Suprapubic skin (tissue), 4 donors: ENCODE measurements around the gene CEP295NL. TPM values are rescaled to one million over a fixed set of nuclear protein-coding genes. Genes with fewer than 3 reads are reported as not detected.

Experiments
- DNase-seq, 2 donors: peaks; one replicate each; pipeline ENCODE4 v3.0.0-alpha.2; 2019; ENCODE audit warnings: low spot score in 2 of 2
- H3K27ac ChIP-seq: fragments of 200-600 bp; sonication (generic); one replicate; pipeline ENCODE4 v1.5.1; 2019
- H3K27me3 ChIP-seq: fragments of 200-600 bp; sonication (generic); one replicate; pipeline ENCODE4 v1.5.1; 2019
- H3K36me3 ChIP-seq: fragments of 200-600 bp; sonication (generic); one replicate; pipeline ENCODE4 v1.5.1; 2019
- H3K4me1 ChIP-seq: fragments of 200-600 bp; sonication (generic); one replicate; pipeline ENCODE4 v1.5.1; 2019
- H3K4me3 ChIP-seq: fragments of 200-600 bp; sonication (generic); one replicate; pipeline ENCODE4 v1.5.1; 2019; ENCODE audit warnings: mild to moderate bottlenecking
- H3K9me3 ChIP-seq: fragments of 200-600 bp; sonication (generic); one replicate; pipeline ENCODE4 v1.5.1; 2019
- CTCF ChIP-seq, 2 donors: fragments of 200-600 bp in 1 of 2; fragments of 450-650 bp in 1 of 2; sonication (generic) in 1 of 2; IDR thresholded peaks; one replicate each; pipeline ENCODE4 v1.5.1; 2016 to 2019; ENCODE audit warnings: antibody characterized with exemption in 2 of 2, mild to moderate bottlenecking in 1 of 2, moderate library complexity in 1 of 2
- EP300 ChIP-seq: sonication (generic); formaldehyde crosslinking; IDR thresholded peaks from one replicate; pipeline ENCODE4 v1.6.1; 2017; ENCODE audit warnings: antibody characterized with exemption
- POLR2A ChIP-seq, 2 donors: fragments of 450-650 bp; IDR thresholded peaks; one replicate each; pipeline ENCODE4 v1.6.1; 2017; ENCODE audit warnings: antibody characterized with exemption in 2 of 2, mild to moderate bottlenecking in 2 of 2, moderate library complexity in 2 of 2
- POLR2AphosphoS5 ChIP-seq, 3 donors: sonication (generic); formaldehyde crosslinking; IDR thresholded peaks; one replicate each; pipeline ENCODE4 v1.6.1; 2017; ENCODE audit warnings: antibody characterized with exemption in 3 of 3
- WGBS: methylation state at CpG from one replicate; pipeline ENCODE4 v1.1.5; 2018; 5-methylcytosine and 5-hydroxymethylcytosine counted together
- total RNA-seq, 4 donors: library from RNA; depleted of rRNA; stranded (reverse); fragments of >200 nt; gene quantifications; one replicate each; pipeline ENCODE4 v1.1.0, GENCODE V29; 2016

The CEP295NL gene
- total RNA-seq, 4 donors from 2014 or later: 2.4 to 11.1 (median 3.5) TPM

GRCh38 chr17:78897664-78898047 is 5.3 kb downstream of the CEP295NL start:
- Histone ChIP-seq H3K36me3 (peaks cover 6% of the 10 kb centered on the region), H3K4me3 (no peak overlapping the region), H3K27me3 (no peaks in the 10 kb centered on the region), H3K4me1 (peaks cover 59% of the 10 kb centered on the region), H3K27ac (peak overlapping the region; percentile 55), H3K9me3 (no peaks in the 10 kb centered on the region)
- TF ChIP-seq EP300 (no peak), CTCF (IDR thresholded peaks at IDR 0.05) (no peak), POLR2A (IDR thresholded peaks at IDR 0.05) (no peak), POLR2AphosphoS5 (IDR thresholded peaks at IDR 0.05) (no peak)
- WGBS: 77% methylated on average over 7 of the region's 7 CpGs
- DNase-seq: no peak

GRCh38 chr17:78896834-78897663 is 6.0 kb downstream of the CEP295NL start:
- no peak overlapping the region for H3K4me3 ChIP-seq
- no peaks in the 10 kb centered on the region for H3K9me3 ChIP-seq
- H3K36me3 ChIP-seq: peaks cover 6% of the 10 kb centered on the region
- DNase-seq: no peak
- peak overlapping the region; percentile 55 for H3K27ac ChIP-seq
- TF ChIP-seq POLR2AphosphoS5 (IDR thresholded peaks at IDR 0.05): no peak
- TF ChIP-seq POLR2A (IDR thresholded peaks at IDR 0.05): no peak
- TF ChIP-seq EP300: no peak
- TF ChIP-seq CTCF (IDR thresholded peaks at IDR 0.05): no peak
- no peaks in the 10 kb centered on the region for H3K27me3 ChIP-seq
- WGBS: 82% methylated on average over 8 of the region's 34 CpGs
- H3K4me1 ChIP-seq: peaks cover 65% of the 10 kb centered on the region

- no peaks in the 10 kb centered on the region for H3K27me3 ChIP-seq
- no peak for DNase-seq
- WGBS: 80% methylated on average over 9 of the region's 20 CpGs
- peaks cover 6% of the 10 kb centered on the region for H3K36me3 ChIP-seq
- H3K27ac ChIP-seq: peak overlapping the region; percentile 55
- no peak for TF ChIP-seq CTCF (IDR thresholded peaks at IDR 0.05)
- TF ChIP-seq POLR2AphosphoS5 (IDR thresholded peaks at IDR 0.05): no peak
- no peak for TF ChIP-seq POLR2A (IDR thresholded peaks at IDR 0.05)
- no peak for TF ChIP-seq EP300
- H3K4me3 ChIP-seq: no peak overlapping the region
- H3K9me3 ChIP-seq: no peaks in the 10 kb centered on the region
- H3K4me1 ChIP-seq: peaks cover 73% of the 10 kb centered on the region
These were observed 6.7 kb downstream of the CEP295NL start for GRCh38 chr17:78896091-78896833.

- WGBS: 70% methylated on average over 5 of the region's 5 CpGs
- H3K27me3 ChIP-seq: no peaks in the 10 kb centered on the region
- TF ChIP-seq CTCF (IDR thresholded peaks at IDR 0.05) (no peak), EP300 (no peak), POLR2AphosphoS5 (IDR thresholded peaks at IDR 0.05) (no peak), POLR2A (IDR thresholded peaks at IDR 0.05) (no peak)
- DNase-seq: no peak
- peaks cover 80% of the 10 kb centered on the region for H3K4me1 ChIP-seq
- H3K4me3 ChIP-seq: no peak overlapping the region
- H3K36me3 ChIP-seq: peaks cover 6% of the 10 kb centered on the region
- H3K27ac ChIP-seq: peak overlapping the region; percentile 26
- no peaks in the 10 kb centered on the region for H3K9me3 ChIP-seq
These were observed 7.7 kb downstream of the CEP295NL start for GRCh38 chr17:78895322-78895721.

- TF ChIP-seq CTCF (IDR thresholded peaks at IDR 0.05) (no peak), POLR2A (IDR thresholded peaks at IDR 0.05) (no peak), POLR2AphosphoS5 (IDR thresholded peaks at IDR 0.05) (no peak), EP300 (no peak)
- Histone ChIP-seq H3K9me3 (no peaks in the 10 kb centered on the region), H3K27me3 (no peaks in the 10 kb centered on the region), H3K36me3 (peaks cover 6% of the 10 kb centered on the region), H3K4me3 (no peak overlapping the region), H3K4me1 (peaks cover 81% of the 10 kb centered on the region), H3K27ac (no peak overlapping the region)
- DNase-seq: no peak
- 10% methylated on average over 4 of the region's 4 CpGs for WGBS
These were observed 9.3 kb downstream of the CEP295NL start for GRCh38 chr17:78893684-78894083.
